SK-N-SH treated with all-trans-retinoic acid at 6 μM for 48 hours (cell line): ENCODE measurements around the gene ALDH3B2.

ENCODE experiments used
- ATAC-seq: fragments of 200-7000 bp; cut with Tn5 transposase; 3 replicates; pipeline ENCODE4 v1.9.1; 2020; ENCODE audit warnings: mild to moderate bottlenecking, moderate library complexity
- ARNTL ChIP-seq: fragments of 450-650 bp; formaldehyde crosslinking; IDR thresholded peaks from 2 replicates; pipeline ENCODE4 v1.5.0; 2020; ENCODE audit warnings: low read depth, mild to moderate bottlenecking, moderate library complexity, borderline replicate concordance
- BACH2 ChIP-seq: fragments of 250-450 bp; sonication (Bioruptor Pico); IDR thresholded peaks from 2 replicates; pipeline ENCODE4 v1.9.0; 2021; ENCODE audit warnings: mild to moderate bottlenecking, borderline replicate concordance
- CREB5 ChIP-seq: fragments of 250-450 bp; sonication (Bioruptor Pico); IDR thresholded peaks from 2 replicates; pipeline ENCODE4 v1.5.1; 2020; ENCODE audit warnings: low read depth, mild to moderate bottlenecking, moderate library complexity
- CSDC2 ChIP-seq: fragments of 250-450 bp; sonication (Bioruptor Pico); IDR thresholded peaks from 2 replicates; pipeline ENCODE4 v1.5.0; 2020; ENCODE audit warnings: mild to moderate bottlenecking, moderate library complexity
- GLIS3 ChIP-seq: fragments of 250-450 bp; sonication (Bioruptor Pico); IDR thresholded peaks from 2 replicates; pipeline ENCODE4 v1.5.0; 2020; ENCODE audit warnings: mild to moderate bottlenecking, moderate library complexity
- ISL1 ChIP-seq: fragments of 250-450 bp; sonication (Bioruptor Pico); IDR thresholded peaks from 2 replicates; pipeline ENCODE4 v2.1.2; 2022; ENCODE audit warnings: mild to moderate bottlenecking, moderate library complexity
- OSR1 ChIP-seq: fragments of 250-450 bp; sonication (Bioruptor Pico); IDR thresholded peaks from 2 replicates; pipeline ENCODE4 v1.8.0; 2022; ENCODE audit warnings: moderate library complexity, mild to moderate bottlenecking, inconsistent platforms
- POU6F1 ChIP-seq: fragments of 250-450 bp; sonication (Bioruptor Pico); IDR thresholded peaks from 2 replicates; pipeline ENCODE4 v1.8.0; 2021; ENCODE audit warnings: low read depth, mild to moderate bottlenecking, moderate library complexity, borderline replicate concordance
- PPARA ChIP-seq: fragments of 250-450 bp; sonication (Bioruptor Pico); IDR thresholded peaks from 2 replicates; pipeline ENCODE4 v1.5.0; 2020; ENCODE audit warnings: mild to moderate bottlenecking, borderline replicate concordance
- RARB ChIP-seq: fragments of 250-450 bp; sonication (Bioruptor Pico); IDR thresholded peaks from 2 replicates; pipeline ENCODE4 v1.8.0; 2021; ENCODE audit warnings: mild to moderate bottlenecking, moderate library complexity
- SNAI2 ChIP-seq: fragments of 250-450 bp; sonication (Bioruptor Pico); IDR thresholded peaks from 2 replicates; pipeline ENCODE4 v1.5.0; 2020; ENCODE audit warnings: mild to moderate bottlenecking, moderate library complexity
- TCF4 ChIP-seq: fragments of 250-450 bp; sonication (Bioruptor Pico); IDR thresholded peaks from 2 replicates; pipeline ENCODE4 v1.8.0; 2021; ENCODE audit warnings: mild to moderate bottlenecking, moderate library complexity, borderline replicate concordance
- ZFP3 ChIP-seq: fragments of 250-450 bp; sonication (Bioruptor Pico); IDR thresholded peaks from 2 replicates; pipeline ENCODE4 v1.5.0; 2020; ENCODE audit warnings: mild to moderate bottlenecking, moderate library complexity
- ZFP30 ChIP-seq: fragments of 450-650 bp; formaldehyde crosslinking; IDR thresholded peaks from 2 replicates; pipeline ENCODE4 v1.5.0; 2022; ENCODE audit warnings: mild to moderate bottlenecking, moderate library complexity
- ZNF565 ChIP-seq: fragments of 450-650 bp; formaldehyde crosslinking; conservative IDR thresholded peaks from 2 replicates; pipeline ENCODE4 v1.5.0; 2020; ENCODE audit warnings: low read depth, mild to moderate bottlenecking, moderate library complexity
- ZNF70 ChIP-seq: fragments of 450-650 bp; formaldehyde crosslinking; IDR thresholded peaks from 2 replicates; pipeline ENCODE4 v1.5.0; 2020; ENCODE audit warnings: mild to moderate bottlenecking, moderate library complexity
- ZNF8 ChIP-seq: fragments of 450-650 bp; formaldehyde crosslinking; IDR thresholded peaks from 2 replicates; pipeline ENCODE4 v1.5.0; 2020; ENCODE audit warnings: mild to moderate bottlenecking, moderate library complexity
- TF ChIP-seq, protein P1 (sequence below): fragments of 250-450 bp; sonication (Bioruptor Pico); IDR thresholded peaks from 2 replicates; pipeline ENCODE4 v1.5.1; 2021; ENCODE audit warnings: mild to moderate bottlenecking, moderate library complexity
- TF ChIP-seq, protein P2 (sequence below): fragments of 250-450 bp; sonication (Bioruptor Pico); IDR thresholded peaks from 2 replicates; pipeline ENCODE4 v1.8.0; 2020; ENCODE audit warnings: mild to moderate bottlenecking, moderate library complexity, borderline replicate concordance
- TF ChIP-seq, protein P3 (sequence below): fragments of 250-450 bp; sonication (Bioruptor Pico); IDR thresholded peaks from 2 replicates; pipeline ENCODE4 v1.5.0; 2020; ENCODE audit warnings: mild to moderate bottlenecking, moderate library complexity

Gene ALDH3B2

DNA sequence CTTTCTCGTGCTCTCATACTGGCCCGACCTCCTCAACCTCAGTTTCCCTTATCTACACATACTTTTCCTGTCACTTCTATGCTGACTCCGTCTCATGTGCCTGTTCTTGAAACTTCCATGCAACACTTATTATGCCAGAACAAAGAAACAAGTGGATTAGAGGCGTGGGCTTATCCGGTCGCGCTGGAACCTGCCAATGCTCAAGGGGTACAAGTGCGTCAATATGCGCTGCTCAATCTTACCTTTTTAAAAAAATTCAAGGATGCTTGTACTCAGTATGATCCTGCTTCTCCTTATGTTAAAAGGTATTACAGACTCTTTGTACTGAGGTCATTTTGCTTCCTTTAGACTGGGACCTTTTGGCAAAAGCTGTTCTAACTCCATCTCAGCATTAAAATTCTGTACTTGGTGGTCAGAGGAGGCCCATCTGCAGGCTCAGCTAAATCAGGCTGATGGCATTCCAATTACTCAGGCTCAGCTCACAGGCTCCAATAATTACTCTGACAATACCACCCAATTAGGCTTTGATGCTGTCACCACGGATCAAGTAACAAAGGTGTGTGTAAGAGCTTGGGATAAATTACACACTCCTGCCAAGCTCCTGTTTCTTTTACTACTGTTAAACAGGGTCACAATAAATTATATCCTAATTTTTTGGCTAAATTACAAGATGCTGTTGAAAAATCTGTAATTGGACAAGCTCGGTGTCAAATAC lies 26.3 kb upstream of the ALDH3B2 start:
- ATAC-seq = no peak
- TF ChIP-seq ZNF565 (CRISPR knock-in tag) = no peak
- TF ChIP-seq ARNTL (CRISPR knock-in tag) = no peak
- TF ChIP-seq, protein P1, sequence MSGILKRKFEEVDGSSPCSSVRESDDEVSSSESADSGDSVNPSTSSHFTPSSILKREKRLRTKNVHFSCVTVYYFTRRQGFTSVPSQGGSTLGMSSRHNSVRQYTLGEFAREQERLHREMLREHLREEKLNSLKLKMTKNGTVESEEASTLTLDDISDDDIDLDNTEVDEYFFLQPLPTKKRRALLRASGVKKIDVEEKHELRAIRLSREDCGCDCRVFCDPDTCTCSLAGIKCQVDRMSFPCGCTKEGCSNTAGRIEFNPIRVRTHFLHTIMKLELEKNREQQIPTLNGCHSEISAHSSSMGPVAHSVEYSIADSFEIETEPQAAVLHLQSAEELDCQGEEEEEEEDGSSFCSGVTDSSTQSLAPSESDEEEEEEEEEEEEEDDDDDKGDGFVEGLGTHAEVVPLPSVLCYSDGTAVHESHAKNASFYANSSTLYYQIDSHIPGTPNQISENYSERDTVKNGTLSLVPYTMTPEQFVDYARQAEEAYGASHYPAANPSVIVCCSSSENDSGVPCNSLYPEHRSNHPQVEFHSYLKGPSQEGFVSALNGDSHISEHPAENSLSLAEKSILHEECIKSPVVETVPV (CRISPR knock-in tag) = no peak
- no peak for TF ChIP-seq RARB (CRISPR knock-in tag)
- TF ChIP-seq CSDC2 = no peak
- TF ChIP-seq TCF4 (CRISPR knock-in tag) = no peak
- TF ChIP-seq SNAI2 (CRISPR knock-in tag) = no peak
- TF ChIP-seq ZNF70 (CRISPR knock-in tag) = no peak
- TF ChIP-seq, protein P2, sequence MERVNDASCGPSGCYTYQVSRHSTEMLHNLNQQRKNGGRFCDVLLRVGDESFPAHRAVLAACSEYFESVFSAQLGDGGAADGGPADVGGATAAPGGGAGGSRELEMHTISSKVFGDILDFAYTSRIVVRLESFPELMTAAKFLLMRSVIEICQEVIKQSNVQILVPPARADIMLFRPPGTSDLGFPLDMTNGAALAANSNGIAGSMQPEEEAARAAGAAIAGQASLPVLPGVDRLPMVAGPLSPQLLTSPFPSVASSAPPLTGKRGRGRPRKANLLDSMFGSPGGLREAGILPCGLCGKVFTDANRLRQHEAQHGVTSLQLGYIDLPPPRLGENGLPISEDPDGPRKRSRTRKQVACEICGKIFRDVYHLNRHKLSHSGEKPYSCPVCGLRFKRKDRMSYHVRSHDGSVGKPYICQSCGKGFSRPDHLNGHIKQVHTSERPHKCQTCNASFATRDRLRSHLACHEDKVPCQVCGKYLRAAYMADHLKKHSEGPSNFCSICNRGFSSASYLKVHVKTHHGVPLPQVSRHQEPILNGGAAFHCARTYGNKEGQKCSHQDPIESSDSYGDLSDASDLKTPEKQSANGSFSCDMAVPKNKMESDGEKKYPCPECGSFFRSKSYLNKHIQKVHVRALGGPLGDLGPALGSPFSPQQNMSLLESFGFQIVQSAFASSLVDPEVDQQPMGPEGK (CRISPR knock-in tag) = no peak
- no peak for TF ChIP-seq OSR1 (CRISPR knock-in tag)
- TF ChIP-seq, all 23 proteins: peak for 0

GRCh38 chr11:67700141-67700540 lies 25.7 kb upstream of the ALDH3B2 start:
- no peak for ATAC-seq
- no peak for TF ChIP-seq CSDC2
- no peak for TF ChIP-seq BACH2
- no peak for TF ChIP-seq POU6F1 (CRISPR knock-in tag)
- no peak for TF ChIP-seq ZNF8
- TF ChIP-seq PPARA (CRISPR knock-in tag) = no peak
- TF ChIP-seq, protein P1 (CRISPR knock-in tag) = no peak
- TF ChIP-seq, all 23 proteins: peak for 0

- no peak for TF ChIP-seq ZNF70 (CRISPR knock-in tag)
- no peak for TF ChIP-seq ZFP3 (CRISPR knock-in tag)
- TF ChIP-seq GLIS3 (CRISPR knock-in tag) = no peak
- no peak for TF ChIP-seq RARB (CRISPR knock-in tag)
- TF ChIP-seq ISL1 = no peak
- TF ChIP-seq ARNTL (CRISPR knock-in tag) = no peak
- TF ChIP-seq ZFP30 (CRISPR knock-in tag) = no peak
- no peak for TF ChIP-seq CREB5 (CRISPR knock-in tag)
- TF ChIP-seq, protein P3, sequence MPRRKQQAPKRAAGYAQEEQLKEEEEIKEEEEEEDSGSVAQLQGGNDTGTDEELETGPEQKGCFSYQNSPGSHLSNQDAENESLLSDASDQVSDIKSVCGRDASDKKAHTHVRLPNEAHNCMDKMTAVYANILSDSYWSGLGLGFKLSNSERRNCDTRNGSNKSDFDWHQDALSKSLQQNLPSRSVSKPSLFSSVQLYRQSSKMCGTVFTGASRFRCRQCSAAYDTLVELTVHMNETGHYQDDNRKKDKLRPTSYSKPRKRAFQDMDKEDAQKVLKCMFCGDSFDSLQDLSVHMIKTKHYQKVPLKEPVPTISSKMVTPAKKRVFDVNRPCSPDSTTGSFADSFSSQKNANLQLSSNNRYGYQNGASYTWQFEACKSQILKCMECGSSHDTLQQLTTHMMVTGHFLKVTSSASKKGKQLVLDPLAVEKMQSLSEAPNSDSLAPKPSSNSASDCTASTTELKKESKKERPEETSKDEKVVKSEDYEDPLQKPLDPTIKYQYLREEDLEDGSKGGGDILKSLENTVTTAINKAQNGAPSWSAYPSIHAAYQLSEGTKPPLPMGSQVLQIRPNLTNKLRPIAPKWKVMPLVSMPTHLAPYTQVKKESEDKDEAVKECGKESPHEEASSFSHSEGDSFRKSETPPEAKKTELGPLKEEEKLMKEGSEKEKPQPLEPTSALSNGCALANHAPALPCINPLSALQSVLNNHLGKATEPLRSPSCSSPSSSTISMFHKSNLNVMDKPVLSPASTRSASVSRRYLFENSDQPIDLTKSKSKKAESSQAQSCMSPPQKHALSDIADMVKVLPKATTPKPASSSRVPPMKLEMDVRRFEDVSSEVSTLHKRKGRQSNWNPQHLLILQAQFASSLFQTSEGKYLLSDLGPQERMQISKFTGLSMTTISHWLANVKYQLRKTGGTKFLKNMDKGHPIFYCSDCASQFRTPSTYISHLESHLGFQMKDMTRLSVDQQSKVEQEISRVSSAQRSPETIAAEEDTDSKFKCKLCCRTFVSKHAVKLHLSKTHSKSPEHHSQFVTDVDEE (CRISPR knock-in tag) = no peak
- ATAC-seq = no peak
Measured at GRCh38 chr11:67699521-67699920, 25.1 kb upstream of the ALDH3B2 start.
